Activated naive CD8-positive, alpha-beta T cell treated with anti-CD3 and anti-CD28 coated beads, Interleukin-2, amount 50 U/mL, for 16 hours (primary cell): ENCODE measurements around the gene CAMTA1.
"Not testable (repeated sequence)": the region's sequence is repeated elsewhere in the genome, so short reads cannot be mapped to it uniquely, and the experiment has no call there.

Source experiments
- DNase-seq: peaks from one replicate; pipeline ENCODE4 v3.0.0-alpha.2; 2020; ENCODE audit warnings: low read depth, low spot score

CAMTA1 gene

GRCh38 chr1:7671146-7671465 lies 885.9 kb downstream of the CAMTA1 start:
- DNase-seq, result no peak

GRCh38 chr1:7671676-7672075 lies 886.4 kb downstream of the CAMTA1 start:
- DNase-seq, result no peak

- no peak for DNase-seq
Measured at GRCh38 chr1:7672864-7673263, 887.6 kb downstream of the CAMTA1 start.

DNA sequence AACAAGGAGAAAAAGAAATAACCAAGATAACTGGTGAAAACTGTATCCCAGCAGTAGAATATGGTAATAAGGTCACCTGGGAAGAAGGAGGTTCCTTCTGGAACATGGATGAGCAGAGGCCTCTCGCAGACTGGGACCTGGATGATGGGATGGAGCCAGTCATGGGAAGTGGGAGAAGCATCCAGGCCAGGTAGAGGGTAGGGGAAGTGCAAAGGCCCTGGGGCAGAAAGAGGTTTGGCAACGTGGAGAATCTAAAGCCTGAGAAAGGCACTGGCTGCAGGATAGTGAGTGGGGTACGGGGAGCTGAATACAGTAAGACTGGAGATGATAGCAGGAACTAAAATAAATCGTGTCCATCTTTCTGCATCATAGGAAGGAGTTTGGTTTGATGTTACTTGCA lies 889.7 kb downstream of the CAMTA1 start:
- DNase-seq, result no peak

- no peak for DNase-seq
Measured at GRCh38 chr1:7675431-7676273, 890.4 kb downstream of the CAMTA1 start.

- no peak for DNase-seq
Measured at GRCh38 chr1:7676274-7676945, 891.2 kb downstream of the CAMTA1 start.

DNA sequence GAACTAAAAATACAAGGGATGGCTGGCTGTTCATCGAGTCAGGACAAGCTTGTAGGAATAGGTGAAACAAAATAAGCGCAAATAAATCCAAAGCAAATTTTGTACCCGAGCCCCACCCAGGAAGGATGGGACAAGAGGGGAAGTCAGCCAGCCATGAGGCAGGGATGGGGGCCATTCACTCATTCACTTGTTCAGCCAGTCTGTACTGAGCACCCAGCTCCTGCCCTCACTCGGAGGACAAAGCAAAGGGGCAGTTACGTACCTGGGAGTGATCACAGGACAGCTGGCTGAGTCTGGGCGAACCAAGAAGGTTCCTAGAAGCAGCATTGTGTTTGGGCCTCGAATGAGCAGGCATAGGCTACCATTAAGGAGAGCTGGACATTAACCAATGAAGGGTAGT lies 891.9 kb downstream of the CAMTA1 start:
- no peak for DNase-seq

- no peak for DNase-seq
Measured at GRCh38 chr1:7677815-7678214, 892.6 kb downstream of the CAMTA1 start.

DNA sequence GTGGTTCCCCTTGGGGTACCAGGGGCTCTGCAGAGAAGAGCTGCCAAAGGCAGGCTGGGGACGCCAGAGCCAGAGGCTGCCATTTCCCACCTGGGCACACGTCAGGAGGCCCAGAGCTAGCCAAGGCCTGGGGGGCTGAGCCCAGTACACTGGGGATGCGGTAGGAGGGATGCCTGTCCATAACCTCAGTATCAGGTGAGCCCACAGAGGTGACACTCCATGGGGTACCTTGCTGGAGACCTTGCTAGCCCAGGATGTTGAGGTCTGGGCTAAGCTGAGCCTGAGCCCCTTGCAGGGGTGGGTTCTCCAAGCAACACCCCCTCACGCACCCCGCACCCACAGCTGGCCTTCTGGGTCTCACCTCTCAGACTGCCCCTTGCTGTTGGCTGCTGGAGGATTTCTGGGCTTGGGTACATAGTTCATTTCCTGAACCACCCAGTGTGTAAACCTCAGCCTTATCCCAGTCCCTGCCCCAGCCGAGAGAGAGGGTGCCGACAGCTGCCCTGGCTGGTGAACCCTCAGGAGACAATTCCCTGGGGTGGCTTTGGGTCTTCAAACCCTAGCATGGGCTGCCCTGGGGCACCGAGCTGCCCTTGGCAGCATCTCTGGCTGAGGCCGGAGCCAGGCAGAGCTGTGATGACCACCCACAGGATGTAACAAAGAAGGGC lies 893.4 kb downstream of the CAMTA1 start:
- DNase-seq, result no peak

- no peak for DNase-seq
Measured at GRCh38 chr1:7679159-7679872, 894.1 kb downstream of the CAMTA1 start.

DNA sequence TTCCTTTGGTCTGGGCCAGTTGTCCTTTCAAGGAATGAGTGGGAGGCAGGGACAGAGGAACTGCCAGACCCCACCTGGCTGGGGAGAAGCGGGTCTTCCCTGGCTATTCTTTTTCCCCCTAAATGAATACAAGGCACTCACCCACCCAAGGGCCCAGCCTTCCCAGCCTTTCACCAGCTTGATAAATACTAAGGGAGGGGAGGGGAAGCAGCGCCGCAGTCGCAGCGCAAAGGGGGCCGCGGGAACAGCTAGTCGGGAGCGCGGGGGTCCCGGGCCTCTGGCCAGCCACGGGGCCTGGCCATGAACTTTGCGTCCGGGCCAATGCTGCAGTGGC lies 894.6 kb downstream of the CAMTA1 start:
- no peak for DNase-seq

GRCh38 chr1:7680207-7680954 lies 895.1 kb downstream of the CAMTA1 start:
- peak; percentile 6 for DNase-seq

DNA sequence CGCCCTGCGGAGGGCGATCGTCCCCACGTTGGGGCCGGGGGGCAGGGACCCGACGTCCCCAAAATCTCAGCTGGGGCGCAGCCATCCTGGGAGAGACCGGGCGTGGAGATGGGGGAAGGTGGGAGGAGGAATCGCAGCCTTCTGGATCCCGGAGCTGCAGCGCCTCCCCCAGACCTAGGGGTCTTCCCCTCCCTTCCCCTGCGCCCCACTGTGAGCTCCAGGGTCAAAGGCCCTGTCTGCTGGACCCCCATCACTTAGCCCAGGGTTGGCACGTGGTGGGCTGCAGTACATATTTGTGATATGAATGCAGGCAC lies 895.7 kb downstream of the CAMTA1 start:
- no peak for DNase-seq

DNA sequence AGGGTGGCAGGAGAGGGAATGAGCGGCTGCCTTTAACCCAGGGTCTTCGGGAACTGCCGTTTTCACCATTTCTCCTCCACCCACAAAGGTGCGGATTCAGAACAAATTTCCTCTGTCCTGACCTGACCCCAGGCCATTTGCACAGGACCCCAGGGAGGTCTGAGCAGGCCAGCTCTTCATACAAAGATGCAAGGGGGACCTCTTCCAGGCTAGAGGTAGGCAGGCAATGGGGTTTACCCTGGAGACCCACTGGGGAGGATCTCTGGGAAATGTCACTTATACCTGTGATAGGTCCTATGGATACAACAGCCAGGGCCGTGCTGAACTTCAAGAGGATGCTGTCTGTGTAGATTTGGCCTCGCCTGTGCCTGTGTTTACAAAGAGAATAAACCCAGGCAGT lies 896.1 kb downstream of the CAMTA1 start:
- no peak for DNase-seq

DNA sequence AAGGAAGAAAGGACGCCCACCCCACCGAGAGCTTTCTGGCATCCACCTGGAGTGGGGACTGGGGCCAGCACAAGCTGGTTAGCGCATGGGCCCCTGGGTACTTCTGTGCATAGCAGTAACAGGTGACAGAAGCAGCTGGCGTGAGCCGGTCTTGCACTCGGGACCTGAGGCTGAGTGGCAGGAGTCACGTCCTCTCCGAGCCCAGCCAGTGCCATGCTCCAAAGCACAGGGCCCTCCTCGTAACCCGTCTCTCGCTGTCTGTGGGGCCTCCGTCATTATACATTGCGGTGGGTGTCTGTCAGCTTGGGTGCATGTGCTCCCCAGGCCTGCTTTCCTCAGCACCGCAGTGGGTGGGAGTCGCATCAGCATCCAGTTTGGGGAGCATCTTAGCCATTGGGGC lies 898.3 kb downstream of the CAMTA1 start:
- no peak for DNase-seq

- DNase-seq, result no peak
Measured at GRCh38 chr1:7684132-7684531, 898.9 kb downstream of the CAMTA1 start.

DNA sequence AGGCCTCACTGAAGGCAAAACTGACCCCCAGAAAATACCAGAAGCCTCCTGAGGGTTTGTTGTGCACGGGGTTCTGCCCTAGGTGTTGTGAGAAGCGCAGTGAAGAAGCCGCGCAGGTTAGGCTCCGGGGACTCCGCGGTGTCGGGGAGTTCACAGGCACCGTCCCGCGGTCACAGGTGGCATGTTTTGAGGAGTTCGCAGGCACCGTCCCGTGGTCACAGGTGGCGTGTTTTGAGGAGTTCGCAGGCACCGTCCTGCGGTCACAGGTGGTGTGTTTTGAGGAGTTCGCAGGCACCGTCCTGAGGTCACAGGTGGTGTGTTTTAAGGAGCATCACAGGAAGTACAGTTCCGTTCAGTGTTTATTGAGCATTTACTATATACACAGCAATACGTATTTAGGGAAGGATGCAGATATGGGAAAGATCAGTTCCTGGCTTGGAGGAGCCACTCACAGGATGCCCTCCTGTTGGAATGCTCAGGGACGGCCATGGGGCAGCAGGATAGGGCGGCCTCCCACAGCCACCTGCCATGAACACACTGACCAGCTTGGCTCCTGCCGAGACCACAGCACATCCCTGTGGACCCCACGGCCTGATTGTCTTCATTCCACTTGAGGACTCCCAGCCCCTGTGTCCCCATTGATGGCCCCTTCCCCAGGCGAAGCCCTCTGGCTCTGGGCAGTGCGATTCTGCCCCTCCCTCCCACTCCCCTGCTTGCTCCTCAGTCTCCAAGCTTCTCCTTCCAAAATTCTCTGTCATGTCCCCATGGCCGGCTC lies 899.8 kb downstream of the CAMTA1 start:
- DNase-seq, result no peak

DNA sequence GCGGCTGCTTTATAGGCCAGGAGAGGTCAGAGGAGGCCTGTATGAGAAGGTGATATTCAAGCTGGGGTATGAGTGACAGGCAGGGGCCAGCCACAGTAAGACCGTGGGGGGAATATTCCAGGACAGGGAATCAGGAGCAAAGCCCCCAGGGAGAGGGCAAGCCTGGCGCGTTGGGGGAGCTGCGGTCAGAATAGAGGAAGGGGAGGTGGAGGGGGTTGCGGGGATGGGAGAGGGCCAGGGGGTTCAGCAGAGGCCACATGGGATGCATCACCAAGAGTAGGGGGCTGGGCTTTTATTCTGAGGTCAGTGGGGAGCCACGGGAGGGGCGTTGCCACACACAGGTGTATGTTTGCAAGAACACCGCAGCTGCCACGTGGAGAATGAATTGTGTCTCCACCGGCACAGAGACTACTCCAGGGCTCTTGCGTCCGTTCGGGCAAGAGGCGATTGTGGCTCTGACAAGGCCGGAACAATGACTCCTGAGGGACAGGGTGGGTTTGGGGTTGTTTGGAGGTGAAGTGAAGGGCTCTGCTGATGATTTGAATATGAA lies 901.1 kb downstream of the CAMTA1 start:
- no peak for DNase-seq

DNA sequence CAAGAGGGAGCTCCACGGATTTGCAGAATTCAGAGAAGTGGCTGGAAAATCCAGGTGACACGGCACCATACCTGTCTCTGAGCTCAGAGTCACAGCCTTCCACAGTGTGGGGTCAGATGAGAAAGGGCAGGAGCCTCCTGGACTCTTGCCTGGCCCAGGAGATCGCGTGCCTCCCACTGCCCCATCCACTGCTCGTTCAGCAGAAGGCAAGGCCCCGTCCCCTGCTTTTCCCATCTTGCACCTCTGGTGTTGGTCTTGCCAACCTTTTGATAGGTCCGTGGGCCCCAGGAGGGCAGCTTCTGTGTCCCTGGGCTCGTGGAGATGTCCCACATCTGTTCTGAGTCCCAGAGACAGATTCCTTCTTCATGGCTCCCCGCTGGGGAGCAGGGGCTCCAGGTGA lies 902.2 kb downstream of the CAMTA1 start:
- no peak for DNase-seq

DNA sequence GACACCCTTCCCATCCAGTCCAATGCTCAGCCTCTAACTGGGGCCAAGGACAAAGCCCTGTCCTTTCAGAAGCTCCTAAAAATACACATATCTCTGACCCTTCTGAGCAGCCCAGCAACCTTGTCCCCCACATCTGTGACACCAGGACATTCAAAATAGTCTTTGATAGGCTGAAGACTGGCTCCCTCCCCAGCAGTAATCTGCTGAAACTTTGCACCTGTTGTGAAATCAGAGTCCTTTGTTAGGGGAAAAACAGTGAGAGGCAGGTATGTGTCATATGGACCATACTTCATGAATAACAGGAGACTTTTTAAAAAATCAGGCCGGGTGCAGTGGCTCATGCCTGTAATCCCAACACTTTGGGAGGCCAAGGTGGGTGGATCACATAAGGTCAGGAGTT lies 903.4 kb downstream of the CAMTA1 start:
- DNase-seq, result no peak

GRCh38 chr1:7689307-7689706 lies 904.1 kb downstream of the CAMTA1 start:
- not testable (repeated sequence) for DNase-seq
